ENCODE data around the gene DLG4.

Gene DLG4

GRCh38 chr17:7226721-7227710, 7.4 kb upstream of the DLG4 start:
- Histone ChIP-seq H3K9ac (ENCODE audit: low read depth, low read length) (no peak overlapping the region), H3K4me1 (ENCODE audit: insufficient read depth, low read length) (no peaks in the 10 kb centered on the region), H3K9me3 (ENCODE audit: insufficient read depth, low read depth, low read length) (no peaks in the 10 kb centered on the region), H3K27ac (ENCODE audit: low read depth, low read length) (no peak overlapping the region), H3K4me3 (ENCODE audit: low read length) (no peak overlapping the region), H3K27me3 (ENCODE audit: insufficient read depth, low read length) (no peaks in the 10 kb centered on the region), H3K36me3 (ENCODE audit: insufficient read depth, low read length) (peaks cover 85% of the 10 kb centered on the region)
- 95% methylated on average over 31 of the region's 31 CpGs for WGBS

GRCh38 chr17:7225711-7226331, 6.2 kb upstream of the DLG4 start:
- Histone ChIP-seq H3K4me3 (ENCODE audit: low read length) (no peak overlapping the region), H3K27ac (ENCODE audit: low read depth, low read length) (no peak overlapping the region), H3K9me3 (ENCODE audit: insufficient read depth, low read depth, low read length) (no peaks in the 10 kb centered on the region), H3K36me3 (ENCODE audit: insufficient read depth, low read length) (peaks cover 95% of the 10 kb centered on the region), H3K9ac (ENCODE audit: low read depth, low read length) (no peak overlapping the region), H3K4me1 (ENCODE audit: insufficient read depth, low read length) (peaks cover 3% of the 10 kb centered on the region; the same call in 1 of the 2 replicates), H3K27me3 (ENCODE audit: insufficient read depth, low read length) (no peaks in the 10 kb centered on the region)
- 91% methylated on average over 20 of the region's 21 CpGs for WGBS

GRCh38 chr17:7224661-7225111, 5.0 kb upstream of the DLG4 start:
- Histone ChIP-seq H3K4me3 (ENCODE audit: low read length) (no peak overlapping the region), H3K27ac (ENCODE audit: low read depth, low read length) (no peak overlapping the region), H3K36me3 (ENCODE audit: insufficient read depth, low read length) (peaks cover 85% of the 10 kb centered on the region), H3K9me3 (ENCODE audit: insufficient read depth, low read depth, low read length) (no peaks in the 10 kb centered on the region), H3K9ac (ENCODE audit: low read depth, low read length) (no peak overlapping the region), H3K4me1 (ENCODE audit: insufficient read depth, low read length) (peaks cover 6% of the 10 kb centered on the region; the same call in 1 of the 2 replicates), H3K27me3 (ENCODE audit: insufficient read depth, low read length) (no peaks in the 10 kb centered on the region)
- 84% methylated on average over 15 of the region's 15 CpGs for WGBS

GRCh38 chr17:7224110-7224509, 4.5 kb upstream of the DLG4 start:
- Histone ChIP-seq H3K27me3 (ENCODE audit: insufficient read depth, low read length) (no peaks in the 10 kb centered on the region), H3K36me3 (ENCODE audit: insufficient read depth, low read length) (peaks cover 80% of the 10 kb centered on the region), H3K9ac (ENCODE audit: low read depth, low read length) (no peak overlapping the region), H3K27ac (ENCODE audit: low read depth, low read length) (peak overlapping the region; percentile 39; the same call in 1 of the 2 replicates), H3K4me3 (ENCODE audit: low read length) (no peak overlapping the region), H3K4me1 (ENCODE audit: insufficient read depth, low read length) (peaks cover 11% of the 10 kb centered on the region; the same call in 1 of the 2 replicates), H3K9me3 (ENCODE audit: insufficient read depth, low read depth, low read length) (no peaks in the 10 kb centered on the region)
- 92% methylated on average over 10 of the region's 10 CpGs for WGBS

- H3K27ac ChIP-seq (ENCODE audit: low read depth, low read length), result no peak overlapping the region
Measured at GRCh38 chr17:7223375-7223774, 3.7 kb upstream of the DLG4 start.

GRCh38 chr17:7222972-7223292, 3.3 kb upstream of the DLG4 start:
- H3K9me3 ChIP-seq (ENCODE audit: insufficient read depth, low read depth, low read length), result no peaks in the 10 kb centered on the region
- H3K4me1 ChIP-seq (ENCODE audit: insufficient read depth, low read length), result peaks cover 18% of the 10 kb centered on the region; the same call in 1 of the 2 replicates
- no peak overlapping the region for H3K9ac ChIP-seq (ENCODE audit: low read depth, low read length)
- no peaks in the 10 kb centered on the region for H3K27me3 ChIP-seq (ENCODE audit: insufficient read depth, low read length)
- no peak overlapping the region for H3K27ac ChIP-seq (ENCODE audit: low read depth, low read length)
- H3K4me3 ChIP-seq (ENCODE audit: low read length), result no peak overlapping the region
- peaks cover 68% of the 10 kb centered on the region for H3K36me3 ChIP-seq (ENCODE audit: insufficient read depth, low read length)
- WGBS, result 93% methylated on average over 7 of the region's 7 CpGs

More at GRCh38 chr17:7223375-7223774, 3.7 kb upstream of the DLG4 start:
- Histone ChIP-seq H3K27me3 (ENCODE audit: insufficient read depth, low read length) (no peaks in the 10 kb centered on the region), H3K36me3 (ENCODE audit: insufficient read depth, low read length) (peaks cover 72% of the 10 kb centered on the region), H3K4me3 (ENCODE audit: low read length) (no peak overlapping the region), H3K4me1 (ENCODE audit: insufficient read depth, low read length) (peaks cover 13% of the 10 kb centered on the region; the same call in 1 of the 2 replicates), H3K9ac (ENCODE audit: low read depth, low read length) (no peak overlapping the region), H3K9me3 (ENCODE audit: insufficient read depth, low read depth, low read length) (no peaks in the 10 kb centered on the region)
- 95% methylated on average over 4 of the region's 4 CpGs for WGBS

- peaks cover 62% of the 10 kb centered on the region for H3K36me3 ChIP-seq (ENCODE audit: insufficient read depth, low read length)
Measured at GRCh38 chr17:7222093-7222971, 2.7 kb upstream of the DLG4 start.

GRCh38 chr17:7221278-7222092, 1.8 kb upstream of the DLG4 start:
- Histone ChIP-seq H3K36me3 (ENCODE audit: insufficient read depth, low read length) (peaks cover 54% of the 10 kb centered on the region), H3K27me3 (ENCODE audit: insufficient read depth, low read length) (no peaks in the 10 kb centered on the region), H3K9me3 (ENCODE audit: insufficient read depth, low read depth, low read length) (no peaks in the 10 kb centered on the region), H3K9ac (ENCODE audit: low read depth, low read length) (no peak overlapping the region), H3K27ac (ENCODE audit: low read depth, low read length) (peak overlapping the region; percentile 5; the same call in 1 of the 2 replicates), H3K4me1 (ENCODE audit: insufficient read depth, low read length) (peaks cover 21% of the 10 kb centered on the region; the same call in 1 of the 2 replicates), H3K4me3 (ENCODE audit: low read length) (peak overlapping the region; percentile 81; the same call in 1 of the 2 replicates)
- 97% methylated on average over 10 of the region's 10 CpGs for WGBS

More at GRCh38 chr17:7222093-7222971, 2.7 kb upstream of the DLG4 start:
- H3K27me3 ChIP-seq (ENCODE audit: insufficient read depth, low read length), result no peaks in the 10 kb centered on the region
- no peak overlapping the region for H3K9ac ChIP-seq (ENCODE audit: low read depth, low read length)
- 94% methylated on average over 15 of the region's 15 CpGs for WGBS
- H3K4me3 ChIP-seq (ENCODE audit: low read length), result no peak overlapping the region
- no peaks in the 10 kb centered on the region for H3K9me3 ChIP-seq (ENCODE audit: insufficient read depth, low read depth, low read length)
- no peak overlapping the region for H3K27ac ChIP-seq (ENCODE audit: low read depth, low read length)
- H3K4me1 ChIP-seq (ENCODE audit: insufficient read depth, low read length), result peaks cover 21% of the 10 kb centered on the region; the same call in 1 of the 2 replicates

GRCh38 chr17:7220593-7221277, 1.1 kb upstream of the DLG4 start:
- Histone ChIP-seq H3K9me3 (ENCODE audit: insufficient read depth, low read depth, low read length) (no peaks in the 10 kb centered on the region), H3K4me1 (ENCODE audit: insufficient read depth, low read length) (peaks cover 21% of the 10 kb centered on the region; the same call in 1 of the 2 replicates), H3K27ac (ENCODE audit: low read depth, low read length) (peak overlapping the region; percentile 78), H3K36me3 (ENCODE audit: insufficient read depth, low read length) (peaks cover 46% of the 10 kb centered on the region), H3K4me3 (ENCODE audit: low read length) (peak overlapping the region; percentile 81), H3K27me3 (ENCODE audit: insufficient read depth, low read length) (no peaks in the 10 kb centered on the region), H3K9ac (ENCODE audit: low read depth, low read length) (peak overlapping the region; percentile 90)
- 50% methylated on average over 11 of the region's 11 CpGs for WGBS
